Thyroid gland (tissue), 4 donors: Measurements from ENCODE around the gene HAPSTR1. TPM values are rescaled to one million over a fixed set of nuclear protein-coding genes. Genes with fewer than 3 reads are reported as not detected.

Source experiments
- DNase-seq, 2 donors: peaks; one replicate each; pipeline ENCODE4 v3.0.0-alpha.2; 2019
- H3K27ac ChIP-seq, 3 donors: fragments of 200-600 bp; sonication (generic); 1 replicate in 2 of 3; 2 replicates in 1 of 3; pipeline ENCODE4 v1.5.1; 2016 to 2019; ENCODE audit warnings: mild to moderate bottlenecking in 1 of 3, moderate library complexity in 1 of 3
- H3K27me3 ChIP-seq: fragments of 200-600 bp; sonication (generic); one replicate; pipeline ENCODE4 v1.5.1; 2019
- H3K36me3 ChIP-seq, 2 donors: fragments of 200-600 bp; sonication (generic); one replicate each; pipeline ENCODE4 v1.5.1; 2016 to 2019
- H3K4me1 ChIP-seq, 2 donors: fragments of 200-600 bp; sonication (generic); one replicate each; pipeline ENCODE4 v1.5.1; 2017 to 2019
- H3K4me3 ChIP-seq, 3 donors: fragments of 200-600 bp; sonication (generic); replicated peaks in 1 of 3; 1 replicate in 2 of 3; 2 replicates in 1 of 3; pipeline ENCODE4 v1.5.1; 2016; ENCODE audit warnings: mild to moderate bottlenecking in 1 of 3
- H3K9me3 ChIP-seq: fragments of 200-600 bp; sonication (generic); one replicate; pipeline ENCODE4 v1.5.1; 2017
- CTCF ChIP-seq, 6 experiments: fragments of 200-600 bp in 3 of 6; fragments of 450-650 bp in 3 of 6; sonication (generic) in 3 of 6; IDR thresholded peaks; one replicate each; pipeline ENCODE4 v1.5.1; 2016 to 2019; ENCODE audit warnings: antibody characterized with exemption in 6 of 6, mild to moderate bottlenecking in 2 of 6, inconsistent platforms in 1 of 6, moderate library complexity in 1 of 6
- POLR2A ChIP-seq, 2 donors: fragments of 450-650 bp; IDR thresholded peaks; one replicate each; pipeline ENCODE4 v1.6.1; 2017; ENCODE audit warnings: antibody characterized with exemption in 2 of 2, mild to moderate bottlenecking in 2 of 2, moderate library complexity in 1 of 2
- WGBS, 2 donors: methylation state at CpG; one replicate each; pipeline ENCODE4 v1.1.5; 2017; 5-methylcytosine and 5-hydroxymethylcytosine counted together
- intact Hi-C: fragments of 100-400 bp; cut with DNase I; formaldehyde crosslinking; loops from one replicate; pipeline ENCODE4 v1.15.1; 2023
- total RNA-seq, 4 donors: library from RNA; depleted of rRNA; stranded (reverse); fragments of >200 nt; gene quantifications; one replicate each; pipeline ENCODE4 v1.2.3, GENCODE V29; 2016

HAPSTR1 gene
- total RNA-seq, 4 donors from 2014 or later, result 59.0 to 107 (median 68.7) TPM

- no peaks in the 10 kb centered on the region for H3K27me3 ChIP-seq
- intact Hi-C loops, result no loop called here
- TF ChIP-seq CTCF (IDR thresholded peaks at IDR 0.05) (no peak), POLR2A (IDR thresholded peaks at IDR 0.05) (no peak)
- peaks cover 42 to 75% of the 10 kb centered on the region in 2 donors for H3K4me1 ChIP-seq
- no peaks in the 10 kb centered on the region for H3K9me3 ChIP-seq
- H3K4me3 ChIP-seq, result no peak overlapping the region
- 86 to 92% methylated on average over 2 of the region's 2 CpGs for WGBS, 2 donors
- H3K27ac ChIP-seq, result no peak overlapping the region
- DNase-seq, result no peak
- peaks cover 15 to 19% of the 10 kb centered on the region in 2 donors for H3K36me3 ChIP-seq
Measured at GRCh38 chr16:9102379-9102778, 10.9 kb downstream of the HAPSTR1 start.

GRCh38 chr16:9102943-9103342 is 11.5 kb downstream of the HAPSTR1 start:
- Histone ChIP-seq H3K4me3 (no peak overlapping the region), H3K36me3 (peaks cover 15 to 19% of the 10 kb centered on the region in 2 donors), H3K27ac (no peak overlapping the region), H3K4me1 (peaks cover 37 to 74% of the 10 kb centered on the region in 2 donors), H3K9me3 (no peaks in the 10 kb centered on the region), H3K27me3 (no peaks in the 10 kb centered on the region)
- intact Hi-C loops, result no loop called here
- no peak for DNase-seq
- 91% methylated on average over 13 of the region's 13 CpGs for WGBS, 2 donors
- TF ChIP-seq POLR2A (IDR thresholded peaks at IDR 0.05) (no peak), CTCF (IDR thresholded peaks at IDR 0.05) (no peak)

GRCh38 chr16:9103546-9103945 is 12.1 kb downstream of the HAPSTR1 start:
- TF ChIP-seq CTCF (IDR thresholded peaks at IDR 0.05) (no peak), POLR2A (IDR thresholded peaks at IDR 0.05) (no peak)
- no peak overlapping the region for H3K27ac ChIP-seq
- no peak for DNase-seq
- H3K4me1 ChIP-seq, result peaks cover 34 to 71% of the 10 kb centered on the region in 2 donors
- peaks cover 15 to 19% of the 10 kb centered on the region in 2 donors for H3K36me3 ChIP-seq
- H3K27me3 ChIP-seq, result no peaks in the 10 kb centered on the region
- H3K4me3 ChIP-seq, result no peak overlapping the region
- whole genome bisulfite sequencing, 2 donors, result 92 to 94% methylated on average over 3 of the region's 3 CpGs
- intact Hi-C loops, result no loop called here
- no peaks in the 10 kb centered on the region for H3K9me3 ChIP-seq

- Histone ChIP-seq H3K27ac (no peak overlapping the region), H3K36me3 (peaks cover 15 to 19% of the 10 kb centered on the region in 2 donors), H3K27me3 (no peaks in the 10 kb centered on the region), H3K4me3 (no peak overlapping the region), H3K4me1 (peaks cover 34 to 69% of the 10 kb centered on the region in 2 donors), H3K9me3 (no peaks in the 10 kb centered on the region)
- DNase-seq, result no peak
- intact Hi-C loops, result no loop called here
- TF ChIP-seq CTCF (IDR thresholded peaks at IDR 0.05), result no peak
- no peak for TF ChIP-seq POLR2A (IDR thresholded peaks at IDR 0.05)
Measured at GRCh38 chr16:9105189-9105588, 13.7 kb downstream of the HAPSTR1 start.

- no peaks in the 10 kb centered on the region for H3K9me3 ChIP-seq
- H3K4me3 ChIP-seq, result no peak overlapping the region
- H3K4me1 ChIP-seq, result peaks cover 46 to 80% of the 10 kb centered on the region in 2 donors
- H3K36me3 ChIP-seq, result peaks cover 15 to 19% of the 10 kb centered on the region in 2 donors
- TF ChIP-seq CTCF (IDR thresholded peaks at IDR 0.05) (no peak), POLR2A (IDR thresholded peaks at IDR 0.05) (no peak)
- no peak overlapping the region for H3K27ac ChIP-seq
- intact Hi-C loops, result no loop called here
- no peaks in the 10 kb centered on the region for H3K27me3 ChIP-seq
- no peak for DNase-seq
- 86 to 88% methylated on average over 9 of the region's 9 CpGs for WGBS, 2 donors
Measured at GRCh38 chr16:9107025-9107970, 15.9 kb downstream of the HAPSTR1 start.
